HEK293T (cell line): ENCODE measurements around the gene SRD5A3.

Experiments
- CTBP1 ChIP-seq: fragments of 450-650 bp; IDR thresholded peaks from 2 replicates; pipeline ENCODE4 v1.6.1; 2016; ENCODE audit warnings: borderline replicate concordance
- FOXM1 ChIP-seq: fragments of 450-650 bp; IDR thresholded peaks from 2 replicates; pipeline ENCODE4 v1.6.1; 2017; ENCODE audit warnings: mild to moderate bottlenecking, borderline replicate concordance
- LEF1 ChIP-seq: fragments of 450-650 bp; IDR thresholded peaks from 2 replicates; pipeline ENCODE4 v1.6.1; 2017; ENCODE audit warnings: mild to moderate bottlenecking, borderline replicate concordance
- NFRKB ChIP-seq: fragments of 450-650 bp; IDR thresholded peaks from 2 replicates; pipeline ENCODE4 v1.6.1; 2016; ENCODE audit warnings: mild to moderate bottlenecking, moderate library complexity
- SP1 ChIP-seq: fragments of 450-650 bp; IDR thresholded peaks from 2 replicates; pipeline ENCODE4 v1.6.1; 2017
- TARDBP ChIP-seq: fragments of 450-650 bp; IDR thresholded peaks from 2 replicates; pipeline ENCODE4 v1.6.1; 2016
- ZNF384 ChIP-seq: fragments of 450-650 bp; IDR thresholded peaks from 2 replicates; pipeline ENCODE4 v1.6.1; 2016

- TF ChIP-seq TARDBP (no peak), NFRKB (no peak), FOXM1 (no peak), CTBP1 (no peak), LEF1 (no peak), ZNF384 (no peak), SP1 (no peak)
Measured at GRCh38 chr4:55373461-55373860, 27.4 kb downstream of the SRD5A3 start.
